ENCODE data around the gene ARHGAP26.

GRCh38 chr5:143051244-143052058 lies 281.3 kb downstream of the ARHGAP26 start:
- TF ChIP-seq CTCF (optimal IDR thresholded peaks at IDR 0.05 in 1 of 3, IDR thresholded peaks at IDR 0.05 in 1 of 3, conservative IDR thresholded peaks at IDR 0.05 in 1 of 3; ENCODE audit: extremely low read depth in 1 of 3, insufficient read depth in 2 of 3, low read length in 3 of 3) = no peak
- TF ChIP-seq EZH2 (IDR thresholded peaks at IDR 0.05; ENCODE audit: low read length) = no peak

Data from keratinocyte (primary cell).